NCI-H748 treated with DMSO at 0.1 percent for 48 hours (cell line): Measurements from ENCODE around the gene SCFD2.
A peak's percentile ranks its signal among the peaks of the same experiment; 100 is the strongest.

Experiments used
- DNase-seq: peaks from one replicate; lab custom pipeline; 2025; lab: John Stamatoyannopoulos, UW

SCFD2 gene

DNA sequence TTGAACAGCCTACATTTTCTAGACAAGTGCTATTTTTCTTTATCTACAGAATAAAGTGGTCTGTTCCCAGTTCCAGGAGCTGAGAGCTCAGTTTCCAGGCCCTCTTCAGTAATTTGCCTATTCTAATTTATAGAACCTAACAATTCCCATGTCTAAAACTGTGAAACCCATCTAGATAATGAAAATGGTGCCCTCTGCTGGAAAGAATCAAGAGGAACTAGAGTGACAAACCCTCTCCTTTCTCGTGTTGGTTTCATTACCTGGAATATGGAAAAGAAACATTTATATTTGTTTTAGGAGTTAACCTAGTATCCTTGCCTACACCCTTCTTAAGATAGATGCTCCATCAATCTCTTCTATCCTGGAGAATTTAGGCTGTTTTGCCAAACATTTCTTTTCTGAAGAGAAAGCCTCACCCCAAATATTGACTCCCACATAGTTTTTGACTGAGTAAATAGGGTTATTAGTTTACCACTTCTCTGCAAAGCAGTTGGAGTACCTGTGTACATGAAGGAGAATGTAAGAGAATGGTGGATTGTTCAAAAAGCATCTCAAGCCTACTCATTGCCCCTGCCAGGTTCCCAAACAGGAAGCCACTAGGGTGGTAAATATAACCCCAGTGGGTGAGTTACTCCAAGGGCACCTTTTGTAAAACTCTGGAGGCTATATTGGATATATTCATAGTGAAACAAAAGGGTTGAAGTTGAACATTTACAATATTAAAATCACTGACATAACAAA, 382.1 kb downstream of the SCFD2 start:
- peak; percentile 48 for DNase-seq

DNA sequence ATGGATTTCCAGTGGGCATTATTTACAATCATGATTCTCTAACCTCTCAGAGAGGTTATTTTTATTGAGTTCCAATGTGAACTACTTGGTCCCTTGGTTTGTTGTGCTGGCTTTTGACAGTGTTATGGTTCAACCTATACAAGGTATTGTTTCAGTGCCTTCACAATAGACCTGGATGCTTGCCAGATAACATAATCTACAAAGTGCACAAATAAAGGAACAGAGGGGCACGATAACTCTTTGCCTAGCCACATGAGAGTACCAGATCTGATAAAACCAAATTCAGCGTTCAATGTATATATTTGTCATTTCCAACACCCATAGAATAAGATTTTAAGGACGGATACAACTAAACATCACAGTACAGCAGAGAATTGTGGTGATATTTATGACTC, 382.9 kb downstream of the SCFD2 start:
- peak; percentile 53 for DNase-seq

DNA sequence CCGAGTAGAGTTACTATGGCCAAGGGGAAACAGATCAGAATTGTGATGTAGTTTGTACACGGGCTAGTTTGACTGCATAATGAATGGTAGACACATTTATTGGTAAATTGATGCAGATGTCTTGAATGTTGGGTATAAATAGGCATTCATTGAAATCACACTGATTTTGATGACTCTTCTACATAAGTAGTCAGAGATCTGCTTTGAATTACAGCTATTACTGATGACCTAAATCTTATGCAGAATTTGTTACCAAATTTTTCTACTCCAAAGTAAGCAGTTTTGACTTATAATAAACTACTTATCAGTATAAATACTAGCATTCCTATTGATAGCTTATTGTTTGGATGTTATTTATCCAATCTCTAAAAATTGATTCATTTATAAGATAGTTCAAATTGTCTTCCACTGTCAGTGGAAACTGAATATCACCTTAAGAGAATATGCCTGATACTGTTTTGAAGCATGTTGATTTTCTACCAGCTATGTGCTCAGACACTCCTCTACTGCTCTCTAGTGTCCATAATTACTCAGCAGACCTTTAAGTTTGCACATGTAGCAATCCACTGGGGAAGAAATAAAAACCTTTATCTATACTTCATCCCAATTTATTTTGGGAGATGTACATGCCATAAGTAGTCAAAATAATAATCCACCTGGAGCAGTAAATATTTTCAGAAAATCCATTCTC, 383.5 kb downstream of the SCFD2 start:
- DNase-seq, result peak; percentile 66

DNA sequence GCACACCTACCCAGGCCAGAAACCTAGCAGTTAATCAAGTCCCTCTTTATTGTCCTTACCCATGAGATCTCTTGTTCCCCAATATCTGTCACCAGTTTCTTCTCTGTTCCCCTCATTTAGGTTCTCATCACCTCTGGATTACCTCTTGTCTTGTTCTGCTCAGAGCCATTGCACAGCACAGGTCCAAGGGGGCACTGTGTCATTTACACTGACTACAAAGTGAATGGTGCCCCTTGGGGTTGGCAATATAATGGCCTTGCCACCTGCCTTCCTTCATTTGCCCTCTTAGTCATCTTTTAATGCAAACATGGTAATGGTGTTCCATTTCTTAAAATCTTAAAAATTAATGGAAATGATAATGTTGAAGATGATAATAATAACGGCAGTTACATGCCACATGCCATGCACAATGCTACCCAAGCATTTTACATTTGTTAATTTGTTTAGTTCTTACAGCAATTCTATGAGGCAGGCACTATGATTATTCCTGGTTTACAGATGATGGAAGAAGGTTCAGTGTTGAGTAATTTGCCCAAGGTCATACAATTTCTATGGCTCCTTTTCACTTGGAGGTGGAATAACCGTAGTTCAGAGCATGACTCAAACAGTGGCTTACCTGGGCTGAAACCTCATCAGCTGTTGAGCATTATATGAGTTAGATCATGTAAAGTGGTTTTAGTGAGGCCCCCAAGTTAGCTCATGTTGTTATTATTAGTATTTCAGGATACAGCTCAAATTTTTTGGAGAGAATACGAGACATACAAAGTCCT, 385.9 kb downstream of the SCFD2 start:
- no peak for DNase-seq

DNA sequence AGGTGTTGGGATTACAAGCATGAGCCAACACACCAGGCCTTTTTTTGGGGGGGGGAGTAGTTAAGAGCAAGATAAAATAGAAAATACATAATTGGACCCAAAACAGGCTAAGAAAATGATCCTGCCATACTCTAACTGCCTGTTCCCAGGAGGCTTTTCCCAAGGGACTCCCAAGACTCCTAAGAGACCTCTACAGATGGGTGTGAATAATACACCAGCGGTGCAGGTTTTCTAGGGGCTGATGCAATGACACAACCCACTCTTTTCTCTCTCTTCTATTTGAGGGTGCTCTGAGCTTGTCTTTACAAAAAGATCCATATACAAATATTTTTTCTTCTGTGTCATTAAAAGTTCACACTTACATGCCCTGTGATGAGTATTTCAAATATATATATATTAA, 386.8 kb downstream of the SCFD2 start:
- no peak for DNase-seq

DNA sequence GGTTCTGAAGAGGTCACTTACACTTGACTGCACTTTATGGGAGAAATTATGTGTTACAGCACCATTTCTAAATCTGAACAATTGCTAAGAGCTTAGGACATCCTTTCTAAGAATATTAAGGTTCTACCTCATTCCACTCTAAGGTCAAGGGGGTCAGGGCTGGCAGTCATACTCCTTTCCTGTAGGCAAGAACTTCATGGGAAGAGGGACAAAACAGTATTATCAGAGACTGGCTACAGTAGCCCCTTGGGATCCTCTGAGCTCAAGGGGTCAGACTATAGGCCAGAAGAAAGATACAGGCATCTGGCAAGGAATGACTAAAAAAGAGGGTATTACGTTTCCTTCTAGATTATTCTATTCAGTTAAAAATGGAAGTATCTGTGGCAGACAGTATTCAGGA, 388.6 kb downstream of the SCFD2 start:
- no peak for DNase-seq

DNA sequence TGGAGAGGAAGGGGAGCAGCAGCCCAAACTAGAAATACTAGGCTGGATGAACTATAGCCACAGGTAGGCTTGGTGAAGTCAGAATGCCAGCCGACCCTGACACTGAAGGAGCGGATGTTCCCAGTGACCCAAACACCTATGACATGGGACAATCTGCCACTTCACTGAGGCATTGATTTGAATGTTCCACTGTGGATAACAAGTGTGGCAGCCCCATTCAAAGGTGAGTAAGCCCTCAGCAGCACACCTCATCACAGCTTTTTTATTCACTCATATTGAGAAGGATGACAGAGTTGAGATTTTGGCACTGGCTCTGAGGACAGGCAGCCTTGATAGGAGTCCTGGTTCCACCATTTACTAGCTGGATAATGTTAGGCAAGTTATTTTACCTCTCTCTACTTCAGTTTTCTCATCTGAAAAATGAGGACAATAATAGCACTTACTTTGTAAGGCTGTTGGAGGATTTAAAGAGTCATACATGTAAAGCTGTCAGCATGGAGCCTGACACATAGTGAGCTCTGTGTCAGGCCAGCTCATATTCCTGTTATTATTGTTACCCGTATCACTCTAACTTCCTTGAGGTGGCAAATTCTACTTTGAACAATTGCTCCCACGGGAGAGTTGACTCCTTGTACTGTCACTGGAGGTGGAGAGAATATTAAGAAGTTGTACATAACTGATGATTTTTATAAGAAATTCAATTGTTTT, 389.2 kb downstream of the SCFD2 start:
- DNase-seq, result no peak

DNA sequence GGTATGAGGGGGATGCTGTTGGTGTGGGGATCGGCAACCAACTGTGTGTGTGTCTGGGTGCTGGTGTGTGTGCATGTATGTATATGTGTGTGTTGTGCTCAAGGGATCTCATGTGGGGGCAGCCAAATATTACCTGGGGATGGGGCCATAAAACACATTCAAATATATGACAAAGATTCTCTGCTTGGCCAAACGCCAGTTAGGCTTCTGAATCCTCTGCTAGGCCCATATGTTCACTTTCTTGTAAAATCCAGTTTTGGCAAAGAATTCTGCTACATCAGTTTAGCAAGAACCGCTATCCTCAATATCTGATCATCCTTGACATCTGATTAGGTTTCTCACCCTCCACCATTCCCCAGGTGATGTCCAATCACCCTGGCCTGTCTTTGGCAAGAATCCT, 397.2 kb downstream of the SCFD2 start:
- no peak for DNase-seq

DNA sequence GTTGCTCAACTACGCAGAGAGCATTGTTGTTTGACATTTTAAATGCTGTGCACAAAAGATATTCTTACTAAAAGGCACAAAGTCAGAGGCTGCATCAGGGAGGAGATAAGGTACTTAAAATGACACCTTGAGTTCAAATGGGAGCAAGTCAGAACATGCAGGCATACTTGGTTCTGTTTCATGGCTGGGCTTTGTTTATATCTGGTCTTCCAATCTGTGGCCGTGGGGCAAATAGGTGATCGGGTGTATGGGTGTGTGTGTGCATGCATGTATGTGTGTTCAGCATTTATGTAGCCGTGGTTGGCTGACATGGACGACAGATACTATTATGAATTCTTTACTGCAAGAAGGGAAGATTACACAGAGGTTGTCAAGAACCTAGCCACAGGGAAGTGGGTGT, 397.6 kb downstream of the SCFD2 start:
- DNase-seq, result no peak

DNA sequence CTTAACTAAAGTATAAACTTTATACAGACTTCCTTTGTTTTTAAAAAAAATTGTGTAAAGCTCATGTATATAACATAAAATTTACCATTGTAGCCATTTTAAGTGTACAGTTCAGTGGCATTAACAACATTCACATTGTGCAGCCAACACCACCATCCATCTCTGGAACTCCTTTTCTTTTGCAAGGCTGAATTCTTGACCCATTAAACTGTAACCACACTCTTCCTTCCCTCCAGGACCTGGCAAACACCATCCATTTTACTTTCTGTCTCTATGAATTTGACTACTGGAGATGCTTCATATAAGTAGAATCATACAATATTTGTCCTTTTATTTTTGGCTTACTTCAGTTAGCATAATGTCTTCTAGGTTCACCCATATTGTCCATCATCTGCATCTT, 399.1 kb downstream of the SCFD2 start:
- no peak for DNase-seq

DNA sequence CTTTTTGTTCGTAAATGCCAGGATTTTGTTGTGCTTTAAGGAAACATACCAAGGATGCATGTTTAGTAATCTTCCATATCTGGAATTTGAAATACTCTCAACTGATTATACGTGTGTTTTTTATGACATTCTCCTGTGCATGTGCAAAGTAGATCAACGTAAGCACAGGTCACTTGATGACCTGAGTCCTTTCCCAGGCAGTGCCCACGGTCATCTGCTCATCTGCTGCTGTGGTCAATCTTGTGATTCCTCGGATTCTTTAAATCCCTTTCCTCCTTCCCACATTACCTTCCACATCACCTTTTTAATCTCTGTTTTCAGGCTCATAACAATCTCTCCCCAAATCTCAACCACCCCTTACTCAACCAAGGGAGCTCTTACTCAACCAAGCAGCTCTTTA, 399.7 kb downstream of the SCFD2 start:
- DNase-seq, result no peak

DNA sequence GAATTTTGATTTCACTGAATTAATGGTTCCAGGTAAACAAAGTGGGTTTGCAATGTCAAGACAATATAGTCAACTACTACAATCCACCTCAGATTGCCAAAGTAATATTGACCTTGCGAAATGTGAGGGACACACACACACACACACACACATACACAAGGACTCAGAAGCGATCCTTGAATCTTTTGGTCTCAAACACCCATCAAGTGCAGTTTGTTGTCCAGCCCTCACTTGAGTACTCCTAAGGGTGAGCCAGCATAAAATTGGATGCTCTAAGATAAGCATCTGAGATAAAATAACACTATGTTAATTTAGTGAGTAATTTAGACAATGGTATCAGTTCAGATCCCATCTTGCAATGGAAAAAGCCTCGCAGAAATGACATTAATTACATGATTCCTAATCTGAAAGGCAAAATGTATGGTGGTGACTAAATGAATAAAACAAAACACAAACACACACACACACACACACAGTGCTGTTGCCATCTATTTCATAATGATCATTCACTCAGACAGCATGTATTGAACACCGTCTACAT, 401.2 kb downstream of the SCFD2 start:
- no peak for DNase-seq

DNA sequence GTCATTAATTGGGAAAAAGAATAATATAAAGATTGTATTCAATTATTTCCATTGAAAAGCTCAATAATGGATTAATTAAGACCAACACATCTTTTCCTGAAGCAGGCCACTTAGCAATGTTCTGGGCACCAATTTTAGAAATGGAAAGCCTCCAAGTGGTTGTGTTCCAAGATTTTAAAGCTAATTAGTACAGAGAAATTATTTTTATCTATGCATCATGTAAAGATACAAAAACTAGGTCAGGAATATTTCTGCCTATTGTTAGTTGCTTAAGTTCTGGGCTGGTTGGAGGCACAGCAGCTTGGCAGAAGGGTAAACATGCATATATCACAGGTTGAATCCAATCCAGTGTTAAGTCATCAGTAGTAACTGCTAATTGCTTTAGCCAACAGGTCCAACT, 401.9 kb downstream of the SCFD2 start:
- DNase-seq, result no peak

DNA sequence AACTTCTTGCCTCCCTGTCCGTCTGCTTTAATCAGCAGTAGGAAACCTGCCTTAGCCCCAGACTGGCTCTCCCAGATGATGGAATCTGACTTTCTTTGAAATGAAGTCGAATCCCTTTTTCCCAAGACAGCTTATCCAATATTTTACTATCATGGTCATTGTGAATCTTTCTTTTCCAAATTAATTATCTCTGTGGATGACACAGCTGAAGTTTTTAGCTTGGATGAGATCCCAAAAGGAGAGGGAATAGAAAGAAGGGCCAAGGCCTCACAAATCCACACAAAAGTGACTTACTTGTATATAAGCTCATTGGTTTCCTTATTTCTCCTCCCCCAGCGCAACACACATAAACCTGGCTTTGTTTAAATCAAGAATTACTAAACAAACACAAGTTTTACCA, 403.1 kb downstream of the SCFD2 start:
- DNase-seq, result no peak

DNA sequence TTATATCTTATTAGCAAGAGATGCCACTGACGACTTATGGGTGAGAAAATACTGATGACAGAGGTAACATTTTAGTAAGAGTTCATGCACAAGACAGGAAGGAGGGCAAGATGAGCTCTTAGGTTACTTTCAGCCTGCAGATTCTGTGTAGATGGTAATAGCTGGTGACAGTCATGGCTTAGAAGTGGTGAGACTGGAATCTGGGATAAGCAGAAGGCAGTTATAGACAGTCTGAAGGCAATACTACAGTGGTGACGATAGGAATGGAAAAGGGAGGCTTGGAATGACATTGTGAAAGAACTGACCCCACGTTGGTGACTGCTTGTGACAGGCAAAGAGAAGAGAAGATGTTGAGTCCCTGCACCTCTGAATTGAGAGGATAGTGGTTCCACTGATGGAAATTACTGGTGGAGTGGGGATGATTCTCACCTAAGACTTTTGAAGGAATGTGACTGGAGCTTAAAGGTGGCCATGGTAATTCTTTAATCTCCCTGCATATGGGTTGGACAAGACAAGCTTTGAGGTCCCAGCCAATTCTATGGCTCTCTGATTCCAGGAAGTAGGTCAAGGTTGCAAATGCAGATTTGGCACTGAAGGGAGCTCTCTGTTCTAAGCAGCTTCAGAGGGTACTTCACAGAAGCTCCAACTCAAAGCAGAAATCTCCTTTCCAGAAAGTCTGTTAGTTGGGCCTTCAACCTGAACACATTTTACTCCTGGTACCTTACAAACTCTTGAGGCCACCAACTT, 404.0 kb downstream of the SCFD2 start:
- no peak for DNase-seq

DNA sequence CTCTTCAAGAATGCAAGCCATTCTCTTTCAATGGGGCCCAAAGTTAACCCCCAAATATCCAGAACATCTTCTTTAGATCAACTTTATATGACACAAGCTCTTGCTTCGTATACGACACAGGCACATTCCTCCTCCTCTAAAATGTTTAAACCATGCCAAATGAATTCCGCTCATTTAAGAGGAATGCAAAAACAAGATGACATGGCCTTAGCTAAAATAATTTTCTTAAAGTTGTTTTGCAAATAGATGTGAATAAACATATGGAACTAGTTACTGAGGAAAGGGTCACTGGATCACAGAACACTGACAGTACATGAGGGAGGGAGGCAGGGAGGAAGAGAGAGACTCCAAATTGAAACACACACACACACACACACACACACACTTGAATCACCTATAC, 406.3 kb downstream of the SCFD2 start:
- no peak for DNase-seq

DNA sequence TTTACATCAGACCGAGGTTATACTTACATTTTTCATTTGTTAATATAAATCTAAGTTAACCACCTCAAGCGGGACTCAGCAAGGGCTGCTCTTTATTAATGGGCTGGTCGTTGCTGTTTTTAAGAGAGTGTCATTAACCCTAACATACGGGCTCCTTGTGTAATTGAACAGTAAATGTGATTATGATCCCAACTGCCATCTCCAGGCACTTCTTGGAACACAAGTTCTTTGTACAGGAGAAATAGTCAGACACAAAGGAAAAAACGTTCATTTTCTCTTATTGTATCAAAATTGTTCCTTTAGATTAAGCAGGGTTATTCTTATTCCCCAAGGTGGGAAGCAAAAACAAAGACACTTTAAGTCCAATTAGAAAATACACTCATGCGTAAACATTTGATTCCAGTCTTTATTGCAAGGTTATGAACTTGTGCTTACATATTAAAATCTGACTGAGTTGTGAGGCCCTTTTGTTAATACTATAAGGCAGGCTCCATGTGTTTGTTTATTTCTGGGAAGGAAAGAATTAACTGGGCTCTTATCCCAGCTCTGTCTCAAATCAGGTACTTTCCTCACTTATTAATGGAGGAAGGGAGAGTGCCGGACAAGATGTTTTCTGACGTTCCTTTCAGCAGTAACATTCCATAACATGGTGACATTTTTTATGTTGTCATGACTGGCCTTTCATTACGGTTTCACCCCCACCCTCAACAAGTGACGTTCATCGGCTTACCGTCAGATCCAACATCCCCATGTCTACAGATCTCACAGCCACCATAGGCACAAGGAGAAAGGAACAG, 407.8 kb downstream of the SCFD2 start:
- DNase-seq, result peak; percentile 69

DNA sequence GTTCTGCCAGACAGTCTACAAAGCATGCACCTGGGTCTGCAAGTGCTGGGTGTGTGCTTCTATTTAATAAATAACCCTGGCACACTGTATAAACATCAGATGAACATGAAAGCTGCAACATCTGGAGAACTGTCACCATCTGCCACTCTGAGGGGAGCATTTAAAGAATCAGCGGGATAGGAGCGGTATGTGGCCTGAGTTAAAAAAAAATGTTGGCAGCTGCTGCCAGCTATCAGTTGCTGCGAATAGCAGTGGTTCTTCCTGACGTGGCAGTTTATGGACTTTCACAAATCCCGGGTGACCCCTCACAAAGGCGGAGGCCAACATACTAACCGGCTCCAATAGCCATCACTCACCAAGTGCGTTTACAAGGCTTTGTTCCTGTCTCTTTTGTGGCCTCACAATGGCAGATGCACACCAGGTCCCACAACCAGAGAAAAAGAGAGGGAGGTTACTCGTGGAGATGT, 408.6 kb downstream of the SCFD2 start:
- peak; percentile 93 for DNase-seq

DNA sequence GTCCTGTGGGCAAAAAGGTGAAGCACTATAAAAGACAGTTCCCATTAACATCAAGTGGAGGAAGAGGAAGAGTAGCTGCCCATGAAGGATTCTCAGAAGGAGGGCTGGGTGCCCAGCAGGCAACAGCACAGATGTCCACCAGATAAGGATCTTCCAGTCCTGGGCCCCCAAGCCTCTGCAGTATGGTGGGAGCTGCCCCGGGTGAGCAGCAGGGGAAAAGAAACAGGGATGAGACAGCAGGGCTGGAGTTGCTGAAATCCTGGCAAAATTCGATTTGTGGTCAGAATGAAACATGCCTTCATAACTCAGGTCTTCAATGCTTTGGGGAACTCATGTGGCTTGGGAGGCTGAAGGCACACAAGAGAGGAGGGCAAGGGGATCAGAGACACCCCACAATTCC, 409.2 kb downstream of the SCFD2 start:
- DNase-seq, result no peak

DNA sequence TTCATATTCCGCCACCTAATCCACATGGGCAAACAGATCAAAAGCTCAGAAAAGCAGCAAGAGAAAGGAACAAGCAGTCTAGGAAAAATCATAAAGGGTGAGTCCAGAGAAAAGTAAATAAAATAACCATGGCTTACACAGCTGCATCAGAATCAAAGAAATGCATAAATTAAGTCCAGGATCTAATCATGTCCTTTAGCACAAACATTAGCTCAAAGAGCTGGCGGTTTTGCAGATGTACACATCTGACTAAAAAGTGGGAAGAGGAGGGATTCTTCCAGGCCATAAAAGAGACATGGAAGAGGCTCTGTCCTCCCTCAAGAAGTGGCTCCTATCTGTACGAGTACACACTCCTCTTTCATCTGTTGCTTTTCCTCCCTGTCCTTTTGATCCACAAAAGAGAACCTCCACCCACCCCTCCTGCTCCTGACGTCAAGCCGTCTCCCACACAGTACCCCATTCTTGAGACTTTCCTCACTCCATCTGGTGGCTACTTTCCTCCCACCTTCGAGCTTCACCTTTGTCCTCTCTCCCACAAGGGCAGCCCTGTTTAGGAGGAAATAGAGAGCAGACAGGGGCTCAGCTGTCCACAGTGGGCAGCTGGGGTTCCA, 411.2 kb downstream of the SCFD2 start:
- no peak for DNase-seq
